H9 (cell line): ENCODE results near the gene MECR. TPM values are rescaled to one million over a fixed set of nuclear protein-coding genes. Genes with fewer than 3 reads are reported as not detected.

ENCODE experiments used
- DNase-seq: peaks from one replicate; pipeline ENCODE4 v3.0.0-alpha.2; 2017
- H2AFZ ChIP-seq: one replicate; pipeline ENCODE4 v1.6.1; 2013; ENCODE audit warnings: mild to moderate bottlenecking, low read length, control low read depth, moderate library complexity
- H2AK5ac ChIP-seq: 2 replicates; pipeline ENCODE4 v1.6.1; 2013; ENCODE audit warnings: low read length, control low read depth, mixed read lengths; ENCODE audit not compliant: insufficient read length
- H2BK120ac ChIP-seq: one replicate; pipeline ENCODE4 v1.6.1; 2013; ENCODE audit warnings: low read depth, mild to moderate bottlenecking, low read length, control low read depth, inconsistent platforms; ENCODE audit not compliant: poor library complexity, severe bottlenecking
- H2BK12ac ChIP-seq: 2 replicates; pipeline ENCODE4 v1.6.1; 2013; ENCODE audit warnings: low read length, control low read depth, mixed read lengths, low read depth; ENCODE audit not compliant: insufficient read length
- H2BK15ac ChIP-seq: 2 replicates; pipeline ENCODE4 v1.6.1; 2013; ENCODE audit warnings: low read depth, low read length, control low read depth
- H2BK20ac ChIP-seq: one replicate; pipeline ENCODE4 v1.6.1; 2013; ENCODE audit warnings: low read depth, mild to moderate bottlenecking, low read length, control low read depth, inconsistent platforms; ENCODE audit not compliant: poor library complexity, severe bottlenecking
- H2BK5ac ChIP-seq: 2 replicates; pipeline ENCODE4 v1.6.1; 2013; ENCODE audit warnings: low read length, control low read depth, mixed read lengths; ENCODE audit not compliant: insufficient read length
- H3K14ac ChIP-seq: 2 replicates; pipeline ENCODE4 v1.6.1; 2013; ENCODE audit warnings: low read length, control low read depth; ENCODE audit not compliant: insufficient read depth
- H3K18ac ChIP-seq: 2 replicates; pipeline ENCODE4 v1.6.1; 2013; ENCODE audit warnings: low read depth, mild to moderate bottlenecking, mixed read lengths, low read length, control low read depth; ENCODE audit not compliant: insufficient read length
- H3K23ac ChIP-seq: 2 replicates; pipeline ENCODE4 v1.6.1; 2013; ENCODE audit warnings: low read length, control low read depth, mixed read lengths, low read depth; ENCODE audit not compliant: insufficient read length
- H3K23me2 ChIP-seq: 2 replicates; pipeline ENCODE4 v1.6.1; 2013; ENCODE audit warnings: low read depth, mild to moderate bottlenecking, mixed read lengths, low read length, control low read depth; ENCODE audit not compliant: insufficient read length, poor library complexity, severe bottlenecking
- H3K27ac ChIP-seq: 2 replicates; pipeline ENCODE4 v1.5.1; 2013; ENCODE audit warnings: low read length, control low read depth, mixed read lengths, low read depth; ENCODE audit not compliant: insufficient read length
- H3K27me3 ChIP-seq: 2 replicates; pipeline ENCODE4 v1.6.1; 2013; ENCODE audit warnings: low read length, control low read depth, inconsistent platforms; ENCODE audit not compliant: insufficient read depth
- H3K4ac ChIP-seq: 2 replicates; pipeline ENCODE4 v1.6.1; 2013; ENCODE audit warnings: low read depth, mild to moderate bottlenecking, control low read depth, inconsistent platforms, low read length, moderate library complexity
- H3K4me1 ChIP-seq: 2 replicates; pipeline ENCODE4 v1.6.1; 2013; ENCODE audit warnings: low read length, control low read depth, inconsistent platforms; ENCODE audit not compliant: insufficient read depth
- H3K4me2 ChIP-seq: 2 replicates; pipeline ENCODE4 v1.6.1; 2013; ENCODE audit warnings: low read length, control low read depth, mixed read lengths; ENCODE audit not compliant: insufficient read length, insufficient read depth
- H3K56ac ChIP-seq: 2 replicates; pipeline ENCODE4 v1.6.1; 2013; ENCODE audit warnings: low read depth, mild to moderate bottlenecking, mixed read lengths, low read length, control low read depth; ENCODE audit not compliant: insufficient read length
- H3K79me1 ChIP-seq: 2 replicates; pipeline ENCODE4 v1.6.1; 2013; ENCODE audit warnings: low read depth, mild to moderate bottlenecking, moderate library complexity, low read length, control low read depth, inconsistent platforms; ENCODE audit not compliant: insufficient read depth, poor library complexity, severe bottlenecking
- H3K79me2 ChIP-seq: 2 replicates; pipeline ENCODE4 v1.6.1; 2013; ENCODE audit warnings: low read length, control low read depth, inconsistent platforms; ENCODE audit not compliant: insufficient read depth
- H3K9ac ChIP-seq: 2 replicates; pipeline ENCODE4 v1.6.1; 2013; ENCODE audit warnings: low read length, control low read depth, mixed read lengths; ENCODE audit not compliant: insufficient read length; ENCODE audit errors: extremely low read depth
- H3K9me3 ChIP-seq: one replicate; pipeline ENCODE4 v1.6.1; 2013; ENCODE audit warnings: low read depth, low read length, inconsistent platforms; ENCODE audit not compliant: control insufficient read depth
- H3T11ph ChIP-seq: one replicate; pipeline ENCODE4 v1.6.1; 2013; ENCODE audit warnings: mild to moderate bottlenecking, low read length, control low read depth, inconsistent platforms
- H4K20me1 ChIP-seq: one replicate; pipeline ENCODE4 v1.6.1; 2013; ENCODE audit not compliant: control insufficient read depth, insufficient read length, insufficient read depth
- H4K5ac ChIP-seq: 2 replicates; pipeline ENCODE4 v1.6.1; 2013; ENCODE audit warnings: low read depth, mild to moderate bottlenecking, mixed read lengths, low read length, control low read depth; ENCODE audit not compliant: insufficient read length
- H4K8ac ChIP-seq: replicated peaks from 2 replicates; pipeline ENCODE4 v1.6.1; 2013; ENCODE audit warnings: low read length, control low read depth, mixed read lengths, low read depth; ENCODE audit not compliant: insufficient read length
- H4K91ac ChIP-seq: 2 replicates; pipeline ENCODE4 v1.6.1; 2013; ENCODE audit warnings: low read depth, mild to moderate bottlenecking, moderate library complexity, mixed read lengths, low read length, control low read depth; ENCODE audit not compliant: insufficient read length
- H3K27ac Mint-ChIP-seq, 3 experiments: 2 replicates in 2 of 3; 3 replicates in 1 of 3; pipeline ENCODE4 v1.8.0; 2020 to 2021; ENCODE audit warnings: mixed read lengths in 3 of 3, mild to moderate bottlenecking in 1 of 3, moderate library complexity in 1 of 3
- H3K27me3 Mint-ChIP-seq: 2 replicates; pipeline ENCODE4 v1.8.0; 2021; ENCODE audit warnings: low read depth, mild to moderate bottlenecking, moderate library complexity, mixed read lengths
- H3K36me3 Mint-ChIP-seq, 3 experiments: 2 replicates in 2 of 3; 3 replicates in 1 of 3; pipeline ENCODE4 v1.8.0; 2020 to 2021; ENCODE audit warnings: low read depth in 3 of 3, mixed read lengths in 3 of 3; ENCODE audit not compliant: insufficient read depth in 1 of 3
- H3K4me1 Mint-ChIP-seq, 2 experiments: 2 replicates each; pipeline ENCODE4 v1.8.0; 2020; ENCODE audit warnings: mixed read lengths in 2 of 2
- H3K4me3 Mint-ChIP-seq, 2 experiments: 2 replicates in 1 of 2; 3 replicates in 1 of 2; pipeline ENCODE4 v1.8.0; 2020 to 2021; ENCODE audit warnings: mild to moderate bottlenecking in 2 of 2, mixed read lengths in 2 of 2, moderate library complexity in 1 of 2
- H3K9me3 Mint-ChIP-seq, 2 experiments: 2 replicates in 1 of 2; 3 replicates in 1 of 2; pipeline ENCODE4 v1.8.0; 2020; ENCODE audit warnings: mild to moderate bottlenecking in 2 of 2, mixed read lengths in 2 of 2, moderate library complexity in 1 of 2
- CTCF ChIP-seq: fragments of 200-600 bp; sonication (generic); conservative IDR thresholded peaks from 3 replicates; pipeline ENCODE4 v1.8.0; 2021; ENCODE audit warnings: antibody characterized with exemption, mild to moderate bottlenecking
- WGBS: extraction: QIAGEN DNeasy Blood & Tissue Kit; methylation state at CpG from one replicate; pipeline ENCODE4 v1.1.7; 2013; ENCODE audit warnings: missing lambda C conversion rate, low lambda C conversion rate, mixed read lengths; ENCODE audit not compliant: insufficient read length; ENCODE audit errors: extremely low coverage; 5-methylcytosine and 5-hydroxymethylcytosine counted together
- total RNA-seq: library from RNA; stranded (reverse); gene quantifications from 2 replicates; pipeline ENCODE4 v1.2.1, GENCODE V29; 2021

Gene MECR
- total RNA-seq, 1 experiment from 2014 or later: 30.9 TPM

GRCh38 chr1:29248409-29248808, 17.7 kb upstream of the MECR start:
- Histone ChIP-seq H3K27me3 (no peaks in the 10 kb centered on the region), H4K8ac (no peak overlapping the region), H4K20me1 (no peaks in the 10 kb centered on the region), H2AFZ (no peak overlapping the region), H3K9me3 (no peaks in the 10 kb centered on the region), H3K4me1 (peaks cover 13% of the 10 kb centered on the region; the same call in 1 of the 2 replicates), H2AK5ac (no peak overlapping the region), H4K5ac (no peak overlapping the region), H2BK20ac (no peak overlapping the region), H2BK5ac (no peak overlapping the region), H3K79me2 (no peaks in the 10 kb centered on the region), H2BK15ac (no peak overlapping the region), H3K4ac (no peak overlapping the region), H3K27ac (no peak overlapping the region), H2BK12ac (no peak overlapping the region), H3K56ac (no peak overlapping the region), H3K18ac (peak overlapping the region; percentile 72), H3K23ac (no peak overlapping the region), H3K4me2 (no peak overlapping the region), H3K79me1 (no peaks in the 10 kb centered on the region), H3K9ac (no peak overlapping the region), H3K23me2 (peaks cover 3% of the 10 kb centered on the region), H4K91ac (no peak overlapping the region), H3T11ph (no peak overlapping the region), H3K14ac (peak overlapping the region; percentile 7; the same call in 1 of the 2 replicates), H2BK120ac (no peak overlapping the region)
- WGBS: no CpG with 5 or more reads among the region's 2 CpGs
- no peaks in the 10 kb centered on the region for H3K27me3 Mint-ChIP-seq
- H3K36me3 Mint-ChIP-seq: no peaks in the 10 kb centered on the region
- no peak for TF ChIP-seq CTCF
- H3K27ac Mint-ChIP-seq: peak overlapping the region; percentile 65 to 99 (median 96); a peak in 5 of 7 replicates
- no peak overlapping the region for H3K4me3 Mint-ChIP-seq
- no peak for DNase-seq
- H3K4me1 Mint-ChIP-seq: peaks cover 43 to 52% of the 10 kb centered on the region in 2 experiments
- no peaks in the 10 kb centered on the region for H3K9me3 Mint-ChIP-seq
